Measurements from ENCODE around the gene TBCK. TPM values are rescaled to one million over a fixed set of nuclear protein-coding genes. Genes with fewer than 3 reads are reported as not detected.

TBCK gene
- total and polyA plus RNA-seq, 2 of the 13 experiments (the other 11 are each of a cell fraction or from before 2014, with no cell fraction given): 51.0 to 62.4 TPM

DNA sequence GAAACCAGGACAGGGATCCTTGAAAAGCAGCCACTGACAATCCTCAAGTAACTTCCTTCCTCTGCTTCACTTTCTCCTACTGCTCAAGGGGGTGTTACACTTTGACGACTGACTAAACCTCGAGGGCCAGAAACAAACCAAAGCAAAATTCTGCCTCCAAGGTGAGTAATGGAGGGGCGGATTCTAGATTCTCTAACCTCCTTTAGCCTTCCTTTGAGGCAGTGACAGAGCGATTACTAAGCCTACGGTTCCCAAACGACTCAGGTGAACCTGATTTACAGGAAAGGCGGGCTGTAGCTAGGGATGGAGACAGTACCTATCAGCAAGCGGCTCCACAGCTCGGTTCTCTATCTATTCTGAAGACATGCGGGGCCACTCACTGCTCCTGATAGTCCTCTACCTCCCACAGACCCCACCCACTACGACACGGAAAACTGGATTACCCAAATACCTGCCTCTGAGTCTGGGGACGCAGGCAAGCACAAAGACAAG is 487 bp downstream of the TBCK start (continued):
- TF ChIP-seq FIP1L1 (IDR thresholded peaks at IDR 0.05; ENCODE audit: borderline replicate concordance, insufficient read depth, low read depth, low read length) (no peak), ZNF367 (CRISPR knock-in tag; IDR thresholded peaks at IDR 0.05; ENCODE audit: borderline replicate concordance) (no peak), THAP11 (CRISPR knock-in tag; IDR thresholded peaks at IDR 0.05) (no peak), TBX3 (IDR thresholded peaks at IDR 0.05; ENCODE audit: borderline replicate concordance) (no peak), ZNF850 (CRISPR knock-in tag; conservative IDR thresholded peaks at IDR 0.05) (0 out of 2 replicates have a peak, but pooled peaks have one; percentile 18), ATF1 (CRISPR knock-in tag; IDR thresholded peaks at IDR 0.05) (no peak), EED (CRISPR knock-in tag; IDR thresholded peaks at IDR 0.05) (0 out of 2 replicates have a peak, but pooled peaks have one; percentile 26), MAZ (IDR thresholded peaks at IDR 0.05; ENCODE audit: borderline replicate concordance, low read depth, low read length) (0 out of 2 replicates have a peak, but pooled peaks have one; percentile 5), MAZ (CRISPR knock-in tag; IDR thresholded peaks at IDR 0.05; ENCODE audit: low read depth) (no peak), MYC (CRISPR knock-in tag; IDR thresholded peaks at IDR 0.05; ENCODE audit: borderline replicate concordance) (no peak), FOXK2 (IDR thresholded peaks at IDR 0.05) (no peak), ZNF136 (CRISPR knock-in tag; IDR thresholded peaks at IDR 0.05; ENCODE audit: low read depth) (no peak), SMAD3 (CRISPR knock-in tag; IDR thresholded peaks at IDR 0.05) (0 out of 2 replicates have a peak, but pooled peaks have one; percentile 6), FOXA3 (CRISPR knock-in tag; IDR thresholded peaks at IDR 0.05) (no peak), MEIS2 (CRISPR knock-in tag; IDR thresholded peaks at IDR 0.05) (no peak), E2F5 (CRISPR knock-in tag; conservative IDR thresholded peaks at IDR 0.05) (no peak), ZNF292 (CRISPR knock-in tag; IDR thresholded peaks at IDR 0.05; ENCODE audit: borderline replicate concordance, low read depth) (no peak), BRCA1 (CRISPR knock-in tag; IDR thresholded peaks at IDR 0.05) (0 out of 2 replicates have a peak, but pooled peaks have one; percentile 52)
- TF ChIP-seq, protein P1, sequence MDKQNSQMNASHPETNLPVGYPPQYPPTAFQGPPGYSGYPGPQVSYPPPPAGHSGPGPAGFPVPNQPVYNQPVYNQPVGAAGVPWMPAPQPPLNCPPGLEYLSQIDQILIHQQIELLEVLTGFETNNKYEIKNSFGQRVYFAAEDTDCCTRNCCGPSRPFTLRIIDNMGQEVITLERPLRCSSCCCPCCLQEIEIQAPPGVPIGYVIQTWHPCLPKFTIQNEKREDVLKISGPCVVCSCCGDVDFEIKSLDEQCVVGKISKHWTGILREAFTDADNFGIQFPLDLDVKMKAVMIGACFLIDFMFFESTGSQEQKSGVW (CRISPR knock-in tag; IDR thresholded peaks at IDR 0.05; ENCODE audit: borderline replicate concordance): no peak
- TF ChIP-seq, protein P2, sequence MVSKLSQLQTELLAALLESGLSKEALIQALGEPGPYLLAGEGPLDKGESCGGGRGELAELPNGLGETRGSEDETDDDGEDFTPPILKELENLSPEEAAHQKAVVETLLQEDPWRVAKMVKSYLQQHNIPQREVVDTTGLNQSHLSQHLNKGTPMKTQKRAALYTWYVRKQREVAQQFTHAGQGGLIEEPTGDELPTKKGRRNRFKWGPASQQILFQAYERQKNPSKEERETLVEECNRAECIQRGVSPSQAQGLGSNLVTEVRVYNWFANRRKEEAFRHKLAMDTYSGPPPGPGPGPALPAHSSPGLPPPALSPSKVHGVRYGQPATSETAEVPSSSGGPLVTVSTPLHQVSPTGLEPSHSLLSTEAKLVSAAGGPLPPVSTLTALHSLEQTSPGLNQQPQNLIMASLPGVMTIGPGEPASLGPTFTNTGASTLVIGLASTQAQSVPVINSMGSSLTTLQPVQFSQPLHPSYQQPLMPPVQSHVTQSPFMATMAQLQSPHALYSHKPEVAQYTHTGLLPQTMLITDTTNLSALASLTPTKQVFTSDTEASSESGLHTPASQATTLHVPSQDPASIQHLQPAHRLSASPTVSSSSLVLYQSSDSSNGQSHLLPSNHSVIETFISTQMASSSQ (IDR thresholded peaks at IDR 0.05; ENCODE audit: low read depth): no peak
- TF ChIP-seq, protein P2 (CRISPR knock-in tag; IDR thresholded peaks at IDR 0.05; ENCODE audit: borderline replicate concordance): no peak
- TF ChIP-seq, protein P3, sequence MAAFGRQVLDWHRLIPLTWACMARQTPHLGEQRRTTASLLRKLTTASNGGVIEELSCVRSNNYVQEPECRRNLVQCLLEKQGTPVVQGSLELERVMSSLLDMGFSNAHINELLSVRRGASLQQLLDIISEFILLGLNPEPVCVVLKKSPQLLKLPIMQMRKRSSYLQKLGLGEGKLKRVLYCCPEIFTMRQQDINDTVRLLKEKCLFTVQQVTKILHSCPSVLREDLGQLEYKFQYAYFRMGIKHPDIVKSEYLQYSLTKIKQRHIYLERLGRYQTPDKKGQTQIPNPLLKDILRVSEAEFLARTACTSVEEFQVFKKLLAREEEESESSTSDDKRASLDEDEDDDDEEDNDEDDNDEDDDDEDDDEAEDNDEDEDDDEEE (CRISPR knock-in tag; IDR thresholded peaks at IDR 0.05): no peak
